ENCODE measurements around the gene ETDC.

DNA sequence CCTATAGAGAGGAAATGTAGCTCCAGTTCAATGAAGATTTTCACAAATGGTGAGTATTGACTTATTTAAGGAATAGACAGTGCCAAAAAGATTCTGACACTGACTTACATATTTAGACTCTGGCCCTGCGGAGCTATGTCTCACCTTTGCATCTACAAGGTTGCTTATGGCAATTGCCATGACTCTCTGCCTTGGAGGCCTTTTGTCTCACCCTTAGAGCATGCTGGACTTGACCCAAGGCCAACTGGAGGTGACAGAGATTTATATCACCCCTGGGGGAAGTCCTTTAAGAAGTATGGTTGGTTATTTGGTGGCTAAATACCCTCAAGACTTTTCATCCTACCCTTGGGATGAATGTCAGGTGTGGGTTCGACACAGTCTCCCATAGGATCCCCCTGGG lies 4.5 kb upstream of the ETDC start:
- no peak for TF ChIP-seq CTCF (IDR thresholded peaks at IDR 0.05)
- TF ChIP-seq POLR2A (IDR thresholded peaks at IDR 0.05): no peak
